GM19328 (cell line): Measurements from ENCODE around the gene PDZD2.

ENCODE experiments used
- ATAC-seq: cut with Tn5 transposase; IDR thresholded peaks from one replicate; pipeline ENCODE4 v1.9.1; 2021; ENCODE audit warnings: mild to moderate bottlenecking, moderate library complexity; ENCODE audit not compliant: unreplicated experiment

Gene PDZD2

DNA sequence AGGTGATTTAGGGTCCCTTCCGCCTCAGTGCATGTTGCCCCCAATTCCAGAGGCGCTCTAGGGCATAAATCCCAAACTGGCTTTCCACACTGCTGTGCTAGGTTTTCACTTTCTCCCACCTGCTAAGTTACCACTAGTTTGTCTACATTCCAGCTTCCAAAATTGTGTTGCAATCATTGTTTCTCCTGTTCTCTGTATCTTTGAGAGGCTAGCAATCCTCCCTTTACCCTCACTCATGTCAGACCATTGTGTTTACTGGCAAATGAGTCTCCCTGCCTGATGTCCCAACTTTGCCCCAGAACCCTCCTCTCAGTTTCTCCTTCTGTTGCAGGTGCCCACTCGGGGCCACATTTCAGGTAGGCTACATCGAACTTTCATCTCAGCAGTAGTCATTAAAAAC, 221.3 kb downstream of the PDZD2 start:
- ATAC-seq, result no peak

DNA sequence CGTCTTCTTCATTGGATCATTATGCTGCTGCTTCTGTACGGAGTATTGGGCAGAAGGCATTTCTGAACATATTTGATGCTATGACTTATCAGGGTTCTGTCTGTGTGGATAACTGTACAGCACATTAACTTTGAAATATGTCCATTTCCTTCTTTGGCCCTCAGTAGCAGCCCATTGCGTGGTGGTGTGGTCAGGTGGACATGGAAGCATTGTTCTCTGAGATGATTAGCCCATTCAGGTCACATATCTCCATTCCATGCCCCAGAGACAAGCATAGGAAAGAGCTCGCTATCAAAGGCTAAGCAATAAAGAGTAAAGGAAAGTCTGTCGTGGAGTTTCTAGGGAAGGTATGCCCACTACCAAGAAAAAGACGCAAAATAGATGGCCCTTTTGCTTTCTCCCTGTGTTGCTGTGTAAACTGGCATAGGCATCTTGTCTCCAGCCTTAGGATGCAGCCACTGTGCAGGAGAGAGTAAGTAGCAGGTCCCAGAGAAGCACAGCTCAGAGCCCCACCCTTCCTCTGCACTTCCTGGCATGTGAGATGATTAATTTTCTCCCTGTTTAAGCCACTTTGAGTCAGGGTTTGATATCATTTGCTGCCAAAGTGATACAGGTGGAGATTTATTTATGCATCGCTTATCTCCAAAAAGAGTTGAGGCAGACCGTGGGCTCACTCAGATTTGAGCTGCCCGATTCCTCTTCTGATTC, 221.9 kb downstream of the PDZD2 start:
- ATAC-seq, result no peak

DNA sequence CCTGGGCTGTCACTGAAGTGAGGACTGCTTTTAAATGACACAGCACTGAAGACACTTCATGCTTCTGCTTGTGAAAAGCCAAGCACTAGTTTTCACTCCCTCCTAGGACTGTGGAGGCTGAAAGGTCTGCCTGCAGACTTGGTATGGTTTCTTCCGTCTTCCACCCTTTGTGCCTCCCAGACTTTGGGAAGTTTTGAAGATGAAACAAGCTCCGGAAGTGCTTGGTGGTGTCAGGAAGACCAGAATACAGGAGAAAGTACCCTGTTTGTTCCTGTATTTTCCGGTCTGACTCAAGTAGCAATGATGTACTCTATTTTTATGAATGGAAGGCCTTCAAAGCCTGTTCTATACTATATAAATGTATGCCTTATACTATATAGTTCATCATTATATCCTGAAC, 222.7 kb downstream of the PDZD2 start:
- no peak for ATAC-seq

DNA sequence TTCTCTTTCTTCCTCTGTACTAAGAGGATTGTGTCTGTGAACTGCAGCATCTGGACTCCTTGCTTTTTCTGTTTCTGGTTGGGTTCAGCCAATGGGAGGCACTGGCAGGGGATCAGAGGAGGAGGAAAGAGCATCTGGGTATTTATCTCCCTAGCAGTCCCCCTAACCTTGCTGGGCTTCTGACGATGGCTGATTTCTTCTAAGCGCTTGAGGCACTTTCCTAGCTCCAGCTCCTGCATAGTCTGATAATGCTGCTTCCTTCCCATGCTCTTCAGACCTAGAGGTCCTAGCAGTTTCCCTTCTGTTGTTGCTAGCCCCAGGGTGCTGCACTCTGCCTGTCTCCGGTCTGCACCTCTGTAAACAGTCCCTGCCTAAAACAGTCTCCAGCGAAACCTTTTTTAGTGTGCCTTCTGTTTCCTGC, 225.1 kb downstream of the PDZD2 start:
- no peak for ATAC-seq

DNA sequence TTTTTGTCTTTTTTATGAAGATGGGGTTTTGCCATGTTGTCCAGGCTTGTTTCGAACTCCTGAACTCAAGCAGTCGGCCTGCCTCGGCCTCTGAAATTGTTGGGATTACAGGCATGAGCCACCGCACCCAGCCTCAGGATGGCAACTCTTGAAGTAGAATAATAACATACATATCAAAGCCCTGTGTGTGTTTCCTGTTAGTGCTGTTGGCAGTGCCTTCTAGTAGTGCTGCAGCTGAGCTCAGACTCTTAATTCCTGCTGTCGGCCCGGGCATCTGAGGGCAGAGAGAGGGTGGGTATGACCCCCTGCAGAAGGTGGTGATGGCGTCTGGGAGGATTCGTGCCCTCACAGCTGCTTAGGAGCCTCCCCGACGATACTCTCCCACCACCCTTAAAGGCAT, 227.2 kb downstream of the PDZD2 start:
- ATAC-seq, result no peak

DNA sequence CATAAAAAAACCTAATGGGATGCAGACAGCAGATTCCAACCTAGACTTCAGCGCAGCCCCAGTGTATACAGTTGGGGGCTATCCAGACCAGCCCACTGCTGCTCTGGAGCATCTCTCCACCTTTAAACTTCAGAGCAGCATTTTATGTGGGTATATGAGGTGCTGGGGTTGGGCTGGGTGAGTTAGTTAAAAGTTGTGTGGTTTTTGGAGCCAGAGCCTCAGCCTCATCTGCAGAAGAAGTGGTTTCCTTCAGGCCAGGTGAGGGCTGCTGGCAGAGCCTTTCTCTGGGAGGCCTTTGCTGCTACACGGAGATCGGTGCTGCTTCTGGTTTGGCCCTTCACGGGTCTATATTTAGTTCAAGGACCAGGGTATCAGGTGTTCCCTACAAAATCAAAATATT, 228.3 kb downstream of the PDZD2 start:
- ATAC-seq, result no peak

DNA sequence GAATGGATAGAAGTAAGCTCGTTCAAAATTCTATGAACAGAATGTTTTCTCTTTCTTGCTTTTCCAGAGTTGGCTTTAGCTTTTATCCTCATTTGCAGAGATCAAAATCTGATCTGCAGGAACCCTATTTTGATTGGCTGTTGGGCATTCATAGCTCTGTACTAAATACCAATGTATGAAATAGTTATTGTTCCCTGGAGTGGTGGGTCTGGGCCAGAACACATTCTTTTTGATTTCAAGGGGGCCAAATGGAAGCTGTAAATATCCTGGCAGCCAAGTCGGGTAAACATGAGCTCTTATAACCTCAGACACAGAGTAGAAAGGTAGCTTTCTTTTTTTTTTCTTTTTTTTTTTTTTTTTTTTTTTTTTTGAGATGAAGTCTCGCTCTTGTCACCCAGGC, 241.5 kb downstream of the PDZD2 start:
- no peak for ATAC-seq

DNA sequence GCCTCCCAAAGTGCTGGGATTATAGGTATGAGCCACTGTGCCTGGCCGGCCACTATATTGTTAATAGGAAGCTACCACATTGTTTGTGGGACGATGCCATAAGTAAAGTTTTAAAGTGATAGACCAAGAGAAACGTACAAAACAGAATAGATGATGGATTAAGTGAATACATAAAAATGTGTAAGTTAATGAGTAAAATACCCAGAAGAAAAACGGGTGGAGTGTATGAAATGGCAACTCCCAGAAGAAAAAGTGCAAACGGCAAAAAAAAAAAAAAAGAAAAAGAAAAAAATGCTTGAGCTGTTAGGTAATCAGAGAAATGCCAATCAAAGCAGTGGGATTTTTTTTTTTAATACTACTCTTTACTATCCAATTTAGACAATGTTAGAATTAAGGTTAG, 246.0 kb downstream of the PDZD2 start:
- ATAC-seq, result no peak

DNA sequence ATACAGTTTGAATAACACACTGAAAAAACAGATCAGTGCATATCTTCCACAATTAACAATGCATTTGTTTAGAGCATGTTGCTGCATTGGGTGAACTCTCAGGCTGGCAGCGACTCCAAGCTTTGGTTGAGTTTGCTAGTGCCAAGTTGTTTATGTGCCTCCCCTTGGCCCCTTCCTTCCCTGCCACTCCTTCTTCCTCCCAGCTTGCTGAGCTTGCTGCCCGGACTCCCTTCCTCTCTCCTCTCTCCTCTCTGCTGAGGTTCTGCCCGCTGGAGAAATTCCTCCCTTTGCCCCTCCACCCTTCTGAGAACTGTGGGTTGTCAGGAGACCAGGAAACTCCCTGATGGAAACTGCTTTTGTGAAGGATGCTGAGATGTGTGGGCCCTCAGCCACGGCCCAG, 247.3 kb downstream of the PDZD2 start:
- ATAC-seq, result no peak

DNA sequence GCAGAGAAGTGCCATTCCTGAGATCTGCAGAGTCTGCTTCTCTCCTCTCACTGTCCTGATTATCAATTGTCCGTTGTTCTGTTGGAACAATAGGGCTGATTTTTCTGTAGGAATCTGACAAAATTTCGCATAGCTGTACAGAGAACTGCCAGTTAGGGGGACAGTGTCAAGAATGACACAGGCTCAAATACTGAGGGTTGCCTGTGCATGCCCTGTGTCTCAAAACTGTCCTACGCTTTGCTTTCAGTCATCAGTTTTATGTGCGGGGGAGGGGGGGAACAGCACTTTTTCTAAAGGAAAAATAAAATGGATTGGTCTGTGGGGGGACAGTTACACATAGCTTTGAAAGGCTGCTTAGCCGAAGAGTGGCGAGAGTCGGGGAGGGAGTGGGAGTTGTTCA, 248.6 kb downstream of the PDZD2 start:
- no peak for ATAC-seq

DNA sequence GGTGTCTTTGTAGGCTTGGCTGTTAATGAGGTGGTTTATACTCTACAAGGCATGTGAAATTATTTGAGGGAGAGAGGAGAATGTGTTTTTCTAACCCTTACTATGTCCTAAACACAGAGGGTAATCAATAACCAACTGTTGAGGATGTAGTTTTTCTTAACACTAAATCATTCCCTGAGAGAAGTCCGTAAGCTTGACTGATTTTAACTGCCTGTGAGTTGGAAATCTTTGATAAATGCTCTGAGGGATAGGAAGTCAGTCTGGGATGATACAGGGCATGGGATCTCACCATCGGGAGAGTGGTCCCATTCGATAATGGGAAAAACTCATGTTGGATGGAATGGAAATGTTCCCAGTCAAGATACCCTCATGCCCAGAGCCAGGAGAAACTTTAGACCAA, 249.6 kb downstream of the PDZD2 start:
- no peak for ATAC-seq

DNA sequence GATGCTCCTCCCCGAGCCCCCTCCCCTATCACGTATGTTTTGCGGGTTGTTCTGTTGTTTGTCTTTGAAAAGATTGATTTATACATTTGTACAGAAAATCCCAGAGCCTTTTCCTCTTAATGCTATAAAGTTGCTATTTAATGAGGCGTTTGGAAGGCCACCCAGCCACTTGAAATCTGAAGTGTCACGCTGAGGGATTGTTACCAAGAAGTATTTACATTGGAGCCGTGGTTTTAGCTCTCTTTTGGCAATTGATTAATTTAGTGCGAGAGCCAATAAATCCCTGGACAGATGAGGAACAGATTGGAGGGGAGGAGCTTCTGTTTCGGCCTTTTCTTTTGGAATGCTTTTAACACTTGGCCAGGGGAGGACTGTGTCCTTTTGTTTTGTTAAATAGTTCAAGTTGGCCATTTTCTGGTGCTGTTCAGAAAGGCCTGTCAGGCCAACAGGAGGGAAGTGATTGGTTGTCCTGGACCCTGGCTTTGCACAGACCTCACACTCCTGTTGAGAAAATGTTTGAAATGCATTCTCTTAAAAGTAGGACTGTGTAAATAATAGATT, 250.2 kb downstream of the PDZD2 start:
- no peak for ATAC-seq

DNA sequence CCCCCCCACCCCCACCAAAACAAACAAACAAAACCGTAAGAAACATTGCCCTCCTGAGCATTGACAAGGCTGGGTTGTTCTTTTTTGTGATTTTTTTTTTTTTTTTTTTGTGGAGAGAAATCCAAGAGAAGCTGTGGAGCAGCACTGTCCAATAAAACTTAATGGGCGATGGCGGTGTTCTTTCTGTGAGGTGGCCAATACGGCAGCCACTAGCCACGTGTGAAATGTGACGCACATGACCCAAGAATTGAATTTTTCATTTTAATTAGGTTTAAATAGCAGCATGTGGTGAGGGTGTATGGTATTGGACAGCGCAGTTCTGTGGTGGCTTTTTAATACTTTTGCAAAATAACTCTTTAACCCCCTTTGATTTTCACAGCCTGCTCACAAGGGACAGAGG, 251.1 kb downstream of the PDZD2 start:
- ATAC-seq, result no peak

DNA sequence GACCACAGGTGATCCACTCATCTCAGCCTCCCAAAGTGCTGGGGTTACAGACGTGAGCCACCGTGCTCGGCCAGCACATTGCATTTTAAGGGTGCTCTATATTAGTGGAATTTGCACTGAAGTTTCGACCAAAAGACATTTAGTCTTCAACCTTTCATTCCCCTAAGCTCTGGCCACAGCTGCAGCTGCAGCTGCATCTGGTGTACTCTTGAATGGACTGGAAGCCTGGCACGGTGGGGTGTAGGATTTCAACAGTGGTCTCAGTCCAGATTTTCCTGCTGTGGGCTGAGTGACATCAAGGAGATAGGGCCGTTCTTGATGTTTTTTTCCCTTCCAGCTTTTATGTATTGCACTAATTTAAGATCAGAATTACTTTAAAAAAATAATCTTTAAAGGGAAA, 255.2 kb downstream of the PDZD2 start:
- no peak for ATAC-seq

DNA sequence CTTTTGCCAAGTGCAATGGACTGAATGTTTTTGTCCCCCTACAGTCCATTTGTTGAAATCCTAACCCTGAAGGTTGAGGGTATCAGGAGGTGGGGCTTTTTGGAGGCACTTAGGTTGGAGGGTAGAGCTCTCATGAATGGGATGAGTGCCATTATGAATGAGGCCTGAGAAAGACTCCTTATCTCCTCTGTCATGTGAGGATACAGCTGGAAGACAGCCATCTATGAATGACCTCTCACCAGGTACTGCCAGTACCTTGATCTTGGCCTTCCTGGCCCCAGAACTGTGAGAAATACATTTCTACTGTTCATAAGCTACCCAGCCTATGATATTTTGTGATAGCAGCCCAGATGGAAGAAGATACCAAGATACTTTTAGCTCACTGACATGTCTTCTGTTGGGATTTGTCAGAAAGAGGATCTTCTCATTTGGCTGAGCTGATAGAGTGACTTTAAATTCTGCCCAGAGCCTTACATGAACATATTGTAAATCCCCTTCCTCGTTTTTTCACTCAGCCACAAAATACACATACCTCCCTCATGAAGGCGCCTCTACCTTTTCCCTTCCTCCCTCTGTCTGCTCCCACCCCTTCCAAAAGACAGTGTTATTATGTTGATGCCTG, 256.4 kb downstream of the PDZD2 start:
- ATAC-seq, result no peak

DNA sequence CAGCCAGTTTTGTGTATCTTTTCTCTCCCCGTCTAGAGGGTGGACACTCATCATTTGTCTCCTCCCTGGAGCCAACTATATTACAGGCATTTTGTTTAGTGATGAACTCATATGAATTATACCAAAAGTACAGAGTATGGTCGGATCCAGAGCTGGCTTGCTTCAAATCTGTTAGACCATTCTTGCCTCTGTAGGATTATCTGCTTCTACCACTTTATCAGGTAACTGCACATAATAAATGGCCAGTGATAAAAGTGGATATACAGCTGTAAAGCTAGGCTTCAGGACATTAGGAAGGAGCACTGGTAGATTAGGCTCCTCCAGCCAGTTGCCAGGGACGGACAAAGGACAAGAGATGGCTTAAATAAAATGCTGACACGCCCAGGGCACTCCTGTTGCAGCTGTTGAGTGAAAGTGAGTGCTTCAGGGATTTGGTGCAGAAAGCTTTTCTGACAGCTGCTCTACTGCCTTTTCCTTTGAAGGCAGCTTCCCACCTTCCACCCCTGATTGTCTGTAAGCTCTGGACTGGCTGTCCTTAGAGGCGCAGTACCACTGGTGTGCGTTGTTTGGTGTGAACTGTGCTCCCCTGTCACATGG, 259.2 kb downstream of the PDZD2 start:
- ATAC-seq, result no peak

DNA sequence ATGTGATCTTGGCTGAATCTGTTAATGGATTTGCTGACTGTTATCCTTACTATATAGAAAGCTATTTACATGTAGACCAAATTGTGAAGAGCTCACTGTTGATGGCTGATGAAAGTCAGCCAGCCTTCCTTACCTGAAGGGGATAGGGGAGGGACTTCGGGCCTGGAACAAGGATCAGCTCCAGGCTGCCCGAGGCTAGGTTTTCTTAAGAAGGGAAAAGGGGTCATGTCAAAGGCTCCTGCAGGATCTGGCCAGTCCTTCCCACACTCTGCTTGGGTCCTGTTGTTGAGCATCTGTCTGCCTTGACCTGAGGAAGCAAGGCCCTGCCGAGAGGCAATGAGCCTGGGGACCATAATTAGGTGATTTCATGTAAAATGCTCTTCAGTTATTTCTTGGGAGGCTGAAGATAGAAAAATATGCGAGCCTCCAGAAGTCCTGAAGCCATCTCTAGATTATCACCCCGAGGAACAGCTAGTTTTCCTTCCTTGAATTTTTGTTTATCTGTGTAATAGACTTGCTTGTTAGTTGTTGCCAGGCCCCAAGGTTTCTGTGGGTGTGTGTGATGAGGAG, 261.4 kb downstream of the PDZD2 start:
- ATAC-seq, result no peak

DNA sequence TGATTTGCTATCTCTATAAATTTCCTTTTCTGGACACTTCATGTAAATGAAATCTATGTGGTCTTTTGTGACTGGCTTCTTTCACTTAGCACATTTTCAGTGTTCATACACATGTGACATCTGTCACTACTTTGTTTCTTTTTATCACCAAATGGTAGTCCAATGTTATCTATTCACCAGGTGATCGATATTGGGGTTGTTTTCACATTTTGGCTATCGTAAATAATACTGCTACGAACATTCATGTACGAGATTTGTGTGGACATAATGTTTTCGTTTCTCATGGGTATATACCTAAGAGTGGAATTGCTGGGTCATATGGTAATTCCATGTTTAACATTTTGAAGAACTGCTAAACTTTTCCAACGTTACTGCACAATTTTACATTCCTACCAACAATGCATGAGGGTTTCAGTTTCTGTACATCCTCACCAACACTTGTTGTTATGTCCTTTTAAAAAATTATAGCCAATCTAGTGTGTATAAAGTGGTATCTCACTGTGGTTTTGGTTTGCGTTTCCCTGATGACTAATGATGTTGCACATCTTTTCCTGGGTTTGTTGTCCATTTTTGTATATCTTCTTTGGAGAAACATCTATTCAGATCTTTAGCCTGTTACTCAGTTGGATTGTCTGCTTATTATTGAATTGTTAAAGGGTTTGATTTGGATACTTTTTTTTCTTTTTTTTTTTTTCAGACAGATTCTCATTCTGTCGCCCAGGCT, 263.0 kb downstream of the PDZD2 start:
- no peak for ATAC-seq

DNA sequence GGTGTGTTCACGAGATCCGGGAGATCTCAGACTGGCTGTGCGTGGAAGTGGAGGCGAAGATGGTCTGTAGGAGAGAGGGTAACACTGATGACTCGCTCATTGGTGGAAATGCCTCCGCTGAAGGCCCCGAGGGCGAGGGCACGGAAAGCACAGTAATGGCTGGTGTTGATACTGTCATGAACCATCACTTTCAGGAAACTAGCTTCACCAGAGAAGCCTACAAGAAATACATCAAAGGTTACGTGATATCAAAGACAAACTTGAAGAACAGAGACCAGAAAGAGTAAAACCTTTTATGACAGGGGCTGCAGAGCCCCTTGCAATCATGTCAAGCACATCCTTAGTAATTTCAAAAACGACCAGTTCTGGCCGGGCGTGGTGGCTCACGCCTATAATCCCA, 269.5 kb downstream of the PDZD2 start:
- no peak for ATAC-seq

DNA sequence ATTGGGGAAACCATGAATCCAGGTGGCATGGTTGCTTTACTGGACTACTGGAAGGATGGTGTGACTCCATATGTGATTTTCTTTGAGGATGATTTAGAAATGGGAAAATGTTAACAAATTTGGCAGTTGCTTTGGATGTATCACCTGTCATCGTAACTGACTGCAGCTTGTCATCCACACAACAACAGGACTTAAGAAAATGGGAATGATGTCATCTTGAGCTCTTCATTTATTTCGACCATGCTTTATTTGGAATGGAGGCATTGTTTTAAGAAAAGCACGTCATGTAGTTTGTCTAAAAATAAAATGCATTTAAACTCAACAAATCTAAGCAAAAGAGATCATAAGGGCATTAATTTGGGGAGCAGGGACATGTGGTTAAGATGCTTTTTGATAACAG, 270.1 kb downstream of the PDZD2 start:
- ATAC-seq, result no peak
